GM12892 (cell line): ENCODE results near the gene IQGAP2.

Source experiments
- POLR2A ChIP-seq: IDR thresholded peaks from 2 replicates; pipeline ENCODE4 v1.6.1; 2011; ENCODE audit warnings: low read depth, low read length, control low read depth
- POLR2AphosphoS5 ChIP-seq: IDR thresholded peaks from 2 replicates; pipeline ENCODE4 v1.6.1; 2011; ENCODE audit warnings: low read depth, low read length, control low read depth

GRCh38 chr5:76672242-76672641 lies 269.2 kb downstream of the IQGAP2 start:
- TF ChIP-seq POLR2A (no peak), POLR2AphosphoS5 (no peak)
